ENCODE measurements around the gene PRPS1L1.

DNA sequence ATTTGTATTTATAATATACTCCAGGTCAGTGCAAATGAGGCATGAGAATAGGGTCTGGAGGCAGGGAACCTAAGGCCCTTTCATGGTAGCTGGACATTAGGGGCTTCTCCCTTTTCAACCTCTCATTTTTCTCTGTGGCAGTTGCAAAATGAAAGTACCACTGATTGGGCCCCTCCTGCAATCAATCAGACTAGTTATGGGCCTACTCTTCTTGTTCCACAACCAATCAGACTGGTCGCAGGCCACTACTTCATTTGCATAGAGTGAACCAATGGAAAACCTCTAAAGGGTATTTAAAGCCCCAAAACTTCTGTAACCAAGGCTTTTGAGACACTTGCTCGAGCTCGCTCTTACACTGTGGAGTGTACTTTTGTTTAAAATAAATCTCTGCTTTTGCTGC is 10.0 kb upstream of the PRPS1L1 start:
- TF ChIP-seq, protein P1, sequence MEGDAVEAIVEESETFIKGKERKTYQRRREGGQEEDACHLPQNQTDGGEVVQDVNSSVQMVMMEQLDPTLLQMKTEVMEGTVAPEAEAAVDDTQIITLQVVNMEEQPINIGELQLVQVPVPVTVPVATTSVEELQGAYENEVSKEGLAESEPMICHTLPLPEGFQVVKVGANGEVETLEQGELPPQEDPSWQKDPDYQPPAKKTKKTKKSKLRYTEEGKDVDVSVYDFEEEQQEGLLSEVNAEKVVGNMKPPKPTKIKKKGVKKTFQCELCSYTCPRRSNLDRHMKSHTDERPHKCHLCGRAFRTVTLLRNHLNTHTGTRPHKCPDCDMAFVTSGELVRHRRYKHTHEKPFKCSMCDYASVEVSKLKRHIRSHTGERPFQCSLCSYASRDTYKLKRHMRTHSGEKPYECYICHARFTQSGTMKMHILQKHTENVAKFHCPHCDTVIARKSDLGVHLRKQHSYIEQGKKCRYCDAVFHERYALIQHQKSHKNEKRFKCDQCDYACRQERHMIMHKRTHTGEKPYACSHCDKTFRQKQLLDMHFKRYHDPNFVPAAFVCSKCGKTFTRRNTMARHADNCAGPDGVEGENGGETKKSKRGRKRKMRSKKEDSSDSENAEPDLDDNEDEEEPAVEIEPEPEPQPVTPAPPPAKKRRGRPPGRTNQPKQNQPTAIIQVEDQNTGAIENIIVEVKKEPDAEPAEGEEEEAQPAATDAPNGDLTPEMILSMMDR (IDR thresholded peaks at IDR 0.05; ENCODE audit: low read length), result no peak
- no peak for TF ChIP-seq EZH2 (optimal IDR thresholded peaks at IDR 0.05; ENCODE audit: low read depth, low read length)

Measured in MM.1S (cell line).